Measurements from ENCODE around the gene RAB11FIP3.
A peak's percentile ranks its signal among the peaks of the same experiment; 100 is the strongest.
"Not testable (repeated sequence)": the region's sequence is repeated elsewhere in the genome, so short reads cannot be mapped to it uniquely, and the experiment has no call there.

RAB11FIP3 gene

DNA sequence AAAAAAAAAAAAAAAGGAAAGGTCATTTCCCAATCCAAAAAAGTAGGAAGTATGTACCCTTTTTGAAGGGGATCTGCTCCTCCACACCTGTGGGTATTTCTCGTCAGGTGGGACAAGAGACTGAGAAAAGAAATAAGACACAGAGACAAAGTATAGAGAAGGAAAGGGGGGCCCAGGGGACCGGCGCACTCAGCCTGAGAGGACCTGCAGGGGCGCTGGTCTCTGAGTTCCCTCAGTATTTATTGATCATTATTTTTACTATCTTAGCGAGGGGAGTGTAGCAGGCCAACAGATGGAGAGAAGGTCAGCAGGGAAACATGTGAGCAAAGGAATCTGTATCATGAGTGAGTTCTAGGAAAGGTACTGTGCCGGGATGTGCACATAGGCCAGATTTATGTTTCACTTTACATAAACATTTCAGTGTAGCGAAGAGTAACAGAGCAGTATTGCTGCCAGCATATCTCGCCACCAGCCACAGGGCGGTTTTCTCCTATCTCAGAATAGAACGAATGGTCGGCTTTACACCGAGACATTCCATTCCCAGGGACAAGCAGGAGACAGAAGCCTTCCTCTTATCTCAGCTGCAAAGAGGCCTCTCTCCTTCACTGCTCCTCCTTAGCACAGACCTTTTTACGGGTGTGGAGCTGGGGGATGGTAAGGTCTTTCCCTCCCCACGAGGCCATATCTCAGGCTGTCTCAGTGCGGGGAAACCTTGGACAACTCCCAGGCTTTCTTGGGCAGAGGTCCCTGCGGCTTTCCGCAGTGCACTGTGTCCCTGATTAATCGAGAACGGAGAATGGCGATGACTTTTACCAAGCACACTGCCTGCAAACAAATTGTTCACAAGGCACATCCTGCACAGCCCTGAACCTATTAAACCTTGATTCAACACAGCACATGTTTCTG, 37.4 kb upstream of the RAB11FIP3 start:
- DNase-seq (ENCODE audit: low read depth, low spot score); H3K27ac ChIP-seq: not testable (repeated sequence)

DNA sequence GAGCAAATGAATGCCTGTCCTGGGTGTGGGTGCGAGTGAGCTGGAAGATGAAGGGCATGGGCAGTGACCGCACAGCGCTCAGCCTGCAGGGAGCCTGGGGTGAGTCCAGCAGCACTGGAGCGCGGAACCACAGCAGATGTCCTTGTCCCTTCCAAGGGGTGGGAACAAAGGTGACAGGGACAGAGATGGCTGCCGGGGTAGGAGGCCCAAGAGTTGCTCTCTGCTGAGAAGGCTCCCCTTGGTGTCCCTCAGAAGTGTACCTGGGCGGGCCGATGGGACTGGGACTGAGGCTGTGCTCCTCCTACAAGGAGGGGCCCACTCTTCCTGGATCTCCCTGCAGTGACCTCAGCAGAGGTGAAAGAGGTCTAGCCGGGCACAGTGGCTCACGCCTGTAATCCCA, 36.1 kb upstream of the RAB11FIP3 start:
- DNase-seq (ENCODE audit: low read depth, low spot score) = no peak
- no peak overlapping the region for H3K27ac ChIP-seq

DNA sequence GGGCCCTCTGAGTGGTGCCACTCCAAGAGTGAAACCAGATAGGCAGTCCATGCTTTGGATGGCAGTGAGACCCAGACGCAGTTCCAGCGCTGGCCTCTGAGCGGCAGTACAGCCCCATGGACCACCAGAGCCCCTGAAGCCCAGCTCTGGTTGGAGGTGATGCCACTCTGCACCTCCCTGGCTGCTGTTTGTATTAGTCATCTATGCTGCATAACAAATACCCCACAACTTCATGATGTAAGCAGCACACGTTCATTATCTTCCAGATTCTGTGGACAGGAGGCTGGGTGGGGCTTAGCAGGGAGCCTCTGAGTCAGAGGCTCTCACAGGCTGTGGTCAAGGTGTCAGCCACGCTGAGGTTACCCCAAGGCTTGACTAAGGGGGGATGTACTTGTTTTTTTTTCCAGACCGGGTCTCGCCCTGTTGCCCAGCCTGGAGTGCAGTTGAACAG, 33.5 kb upstream of the RAB11FIP3 start:
- no peak for DNase-seq (ENCODE audit: low read depth, low spot score)
- no peak overlapping the region for H3K27ac ChIP-seq

DNA sequence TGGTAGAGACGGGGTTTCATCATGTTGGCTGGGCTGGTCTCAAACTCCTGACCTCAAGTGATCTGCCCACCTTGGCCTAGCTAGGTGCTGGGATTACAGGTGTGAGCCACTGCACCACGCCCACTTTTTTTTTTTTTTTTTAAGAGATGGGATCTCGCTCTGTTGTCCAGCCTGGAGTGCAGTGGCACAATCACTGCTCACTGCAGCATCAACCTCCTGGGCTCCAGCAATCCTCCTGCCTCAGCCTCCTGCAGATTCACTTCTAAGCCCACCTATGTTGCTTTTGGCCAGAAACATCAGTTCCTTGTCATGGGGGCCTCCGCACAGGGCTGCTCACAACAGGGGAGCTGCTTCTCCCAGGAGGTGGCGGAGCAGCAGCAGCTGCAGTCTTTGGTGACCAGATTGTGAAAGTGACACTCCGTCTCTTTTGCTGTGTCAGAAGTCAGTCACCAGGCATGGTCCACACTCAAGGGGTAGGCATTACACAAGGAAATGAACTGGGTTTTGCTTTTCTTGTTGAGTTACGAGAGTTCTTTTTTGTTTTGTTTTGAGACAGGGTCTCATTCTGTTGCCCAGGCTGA, 32.9 kb upstream of the RAB11FIP3 start:
- no peak for DNase-seq (ENCODE audit: low read depth, low spot score)
- H3K27ac ChIP-seq = no peak overlapping the region

DNA sequence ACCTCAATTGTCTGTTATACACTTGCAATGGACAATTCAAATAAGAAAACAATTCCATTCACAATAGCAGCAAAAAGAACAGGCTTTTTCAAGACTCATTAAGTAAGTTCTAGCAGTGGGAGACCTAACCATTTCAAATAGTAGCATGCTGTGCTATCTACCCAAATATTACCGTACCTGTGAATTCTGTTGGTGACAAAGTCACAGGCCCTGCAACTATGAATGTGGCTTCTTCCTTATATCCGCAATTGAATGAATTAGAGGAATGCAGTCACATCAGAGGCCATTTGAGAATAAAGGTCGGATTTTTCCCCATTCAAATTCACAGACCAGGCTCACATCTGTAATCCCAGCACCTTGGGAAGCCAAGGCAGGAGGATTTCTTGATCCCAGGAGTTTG, 29.2 kb upstream of the RAB11FIP3 start:
- H3K27ac ChIP-seq = no peak overlapping the region

DNA sequence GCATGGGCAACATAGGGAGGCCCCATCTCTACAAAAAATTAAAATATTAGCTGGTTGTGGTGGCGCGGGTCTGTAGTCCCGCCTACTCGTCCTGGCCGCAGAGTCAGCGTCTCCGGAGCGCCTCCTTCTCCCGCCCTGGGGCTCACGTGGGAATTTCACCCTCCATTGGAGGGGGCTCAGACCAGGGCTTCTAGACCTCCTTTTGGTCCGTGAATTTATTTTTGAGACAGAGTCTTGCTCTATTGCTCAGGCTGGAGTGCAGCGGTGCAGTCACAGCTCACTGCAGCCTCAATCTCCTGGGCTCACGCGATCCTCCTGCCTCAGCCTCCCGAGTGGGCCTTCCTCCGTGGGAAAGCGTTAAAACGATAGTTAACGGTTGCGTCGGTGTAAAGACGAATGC, 28.8 kb upstream of the RAB11FIP3 start:
- no peak for DNase-seq (ENCODE audit: low read depth, low spot score)
- H3K27ac ChIP-seq = no peak overlapping the region

More for the DNA sequence above, 29.2 kb upstream of the RAB11FIP3 start:
- no peak for DNase-seq (ENCODE audit: low read depth, low spot score)

DNA sequence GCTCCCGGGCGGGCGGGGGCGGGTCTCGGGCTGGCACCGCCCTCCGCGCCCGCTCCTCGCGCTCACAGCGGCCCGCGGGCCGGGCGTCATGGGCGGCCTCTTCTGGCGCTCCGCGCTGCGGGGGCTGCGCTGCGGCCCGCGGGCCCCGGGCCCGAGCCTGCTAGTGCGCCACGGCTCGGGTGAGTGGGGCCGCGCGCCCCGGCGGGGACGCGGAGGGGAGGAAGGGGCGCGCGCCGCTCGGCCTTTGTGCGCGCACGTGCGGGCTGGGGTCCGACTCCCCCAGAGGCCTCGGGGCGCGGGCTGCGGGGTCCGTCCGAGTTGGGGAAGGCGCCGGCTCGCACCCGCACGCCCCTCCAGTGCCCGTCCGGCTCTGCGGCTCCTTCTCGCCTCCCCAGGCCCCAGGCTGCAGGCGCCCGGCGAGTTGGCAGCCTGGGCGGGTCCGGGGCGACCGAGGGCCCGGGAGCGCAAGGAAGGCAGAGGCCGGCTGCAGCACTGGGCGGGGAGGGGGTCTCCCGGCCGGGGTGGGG, 28.3 kb upstream of the RAB11FIP3 start, which contains the start of gene NME4:
NME4 (plus strand) TSS at position 65 of the 527 bp plus-strand sequence; CDS start at position 89, 24 bp downstream.
- DNase-seq (ENCODE audit: low read depth, low spot score) = no peak

DNA sequence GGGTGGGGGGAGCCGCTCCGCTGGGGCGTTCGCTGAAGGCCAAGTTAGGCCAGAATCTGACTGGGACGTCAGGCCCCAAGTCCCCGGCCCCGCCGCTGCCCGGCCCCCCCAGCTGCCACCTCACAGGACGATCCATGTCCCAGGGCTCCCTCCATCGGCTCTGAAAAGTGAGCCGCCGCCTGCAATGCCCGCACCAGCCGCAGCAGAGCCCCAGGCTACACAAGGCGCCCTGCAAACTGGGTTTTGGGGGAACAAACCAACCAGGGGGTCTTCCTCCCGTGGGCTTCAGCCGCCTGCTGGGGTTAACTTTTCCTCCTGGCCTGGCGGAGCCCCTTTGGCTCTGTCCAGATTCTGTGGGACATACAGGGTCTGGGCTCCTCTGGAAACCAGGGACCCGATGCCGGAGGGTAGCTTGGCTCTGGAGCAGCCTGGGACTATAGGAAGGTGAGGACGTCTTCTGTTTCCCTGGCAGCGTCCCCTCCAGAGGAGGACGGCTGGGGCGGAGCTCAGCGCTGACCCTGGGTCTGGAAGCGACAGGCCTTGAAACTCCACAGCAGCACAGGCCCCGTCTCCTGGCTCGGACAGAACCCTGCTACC, 27.6 kb upstream of the RAB11FIP3 start:
- H3K27ac ChIP-seq = no peak overlapping the region
- DNase-seq (ENCODE audit: low read depth, low spot score) = no peak

More for the DNA sequence above, 28.3 kb upstream of the RAB11FIP3 start, which contains the start of gene NME4:
- no peak within 1 kb of the TSS for H3K27ac ChIP-seq

DNA sequence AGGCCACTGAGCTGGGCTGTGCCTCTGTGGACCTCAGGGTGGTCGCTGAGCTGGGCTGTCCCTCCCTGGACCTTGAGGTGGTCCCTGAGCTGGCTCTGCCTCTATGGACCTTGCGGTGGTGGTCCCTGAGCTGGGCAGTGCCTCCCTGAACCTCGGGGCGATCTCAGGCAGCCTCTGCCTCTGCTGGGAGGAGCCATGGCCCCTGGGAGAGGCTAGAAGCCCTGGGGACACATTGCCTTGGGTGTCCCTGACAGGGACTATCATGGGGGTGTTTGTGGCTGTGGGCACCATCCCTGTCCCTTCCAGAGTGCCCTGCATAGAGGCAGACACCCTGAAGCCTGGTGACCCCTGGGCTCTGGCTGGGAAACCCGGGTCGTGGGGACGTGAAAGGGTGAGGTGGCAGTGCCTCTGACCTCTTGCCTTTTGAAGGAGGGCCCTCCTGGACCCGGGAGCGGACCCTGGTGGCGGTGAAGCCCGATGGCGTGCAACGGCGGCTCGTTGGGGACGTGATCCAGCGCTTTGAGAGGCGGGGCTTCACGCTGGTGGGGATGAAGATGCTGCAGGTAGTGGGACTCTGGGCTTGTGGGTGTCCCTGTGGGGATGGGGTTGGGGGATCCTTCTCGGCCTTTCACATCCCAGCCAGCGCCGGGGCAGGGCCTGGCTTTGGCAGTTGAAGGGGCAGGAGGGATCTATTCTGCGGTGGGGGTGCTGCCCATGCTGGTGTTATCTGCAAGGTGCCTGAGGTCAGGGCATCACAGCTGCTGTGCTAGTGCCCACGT, 26.7 kb upstream of the RAB11FIP3 start:
- no peak overlapping the region for H3K27ac ChIP-seq
- DNase-seq (ENCODE audit: low read depth, low spot score) = no peak

DNA sequence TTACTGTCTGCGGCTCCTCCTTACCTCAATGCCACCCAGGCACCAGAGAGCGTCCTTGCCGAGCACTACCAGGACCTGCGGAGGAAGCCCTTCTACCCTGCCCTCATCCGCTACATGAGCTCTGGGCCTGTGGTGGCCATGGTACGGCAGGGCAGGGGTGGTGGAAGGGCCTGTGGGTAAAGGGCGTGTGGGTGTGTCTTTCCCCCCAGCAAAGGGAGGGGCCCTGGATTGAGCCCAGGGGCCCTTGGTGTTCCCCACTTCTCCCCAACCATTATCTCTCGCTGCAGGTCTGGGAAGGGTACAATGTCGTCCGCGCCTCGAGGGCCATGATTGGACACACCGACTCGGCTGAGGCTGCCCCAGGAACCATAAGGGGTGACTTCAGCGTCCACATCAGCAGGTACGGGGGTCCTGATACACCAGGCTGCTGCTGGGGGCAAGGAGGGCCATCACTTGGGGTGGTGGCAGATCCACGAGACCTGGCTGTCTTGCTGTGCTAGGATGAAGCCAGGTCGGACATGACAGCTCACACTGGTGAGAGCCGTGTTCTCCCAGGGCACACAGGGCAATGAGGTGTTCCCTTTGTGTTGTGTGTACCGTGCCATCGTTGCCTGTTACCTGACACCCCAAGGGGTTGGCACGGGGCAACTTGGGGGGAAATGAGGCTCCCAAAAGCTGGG, 26.0 kb upstream of the RAB11FIP3 start:
- DNase-seq (ENCODE audit: low read depth, low spot score) = no peak
- no peak overlapping the region for H3K27ac ChIP-seq

DNA sequence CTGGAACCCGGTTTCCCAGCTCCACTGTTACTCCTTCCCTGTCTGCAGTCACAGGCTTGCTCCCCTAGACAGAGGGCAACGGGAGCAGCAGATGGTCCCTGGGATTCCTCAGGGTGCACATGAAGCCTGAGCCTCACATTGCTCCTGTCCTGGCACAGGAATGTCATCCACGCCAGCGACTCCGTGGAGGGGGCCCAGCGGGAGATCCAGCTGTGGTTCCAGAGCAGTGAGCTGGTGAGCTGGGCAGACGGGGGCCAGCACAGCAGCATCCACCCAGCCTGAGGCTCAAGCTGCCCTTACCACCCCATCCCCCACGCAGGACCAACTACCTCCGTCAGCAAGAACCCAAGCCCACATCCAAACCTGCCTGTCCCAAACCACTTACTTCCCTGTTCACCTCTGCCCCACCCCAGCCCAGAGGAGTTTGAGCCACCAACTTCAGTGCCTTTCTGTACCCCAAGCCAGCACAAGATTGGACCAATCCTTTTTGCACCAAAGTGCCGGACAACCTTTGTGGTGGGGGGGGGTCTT, 25.3 kb upstream of the RAB11FIP3 start:
- no peak for DNase-seq (ENCODE audit: low read depth, low spot score)
- no peak overlapping the region for H3K27ac ChIP-seq

DNA sequence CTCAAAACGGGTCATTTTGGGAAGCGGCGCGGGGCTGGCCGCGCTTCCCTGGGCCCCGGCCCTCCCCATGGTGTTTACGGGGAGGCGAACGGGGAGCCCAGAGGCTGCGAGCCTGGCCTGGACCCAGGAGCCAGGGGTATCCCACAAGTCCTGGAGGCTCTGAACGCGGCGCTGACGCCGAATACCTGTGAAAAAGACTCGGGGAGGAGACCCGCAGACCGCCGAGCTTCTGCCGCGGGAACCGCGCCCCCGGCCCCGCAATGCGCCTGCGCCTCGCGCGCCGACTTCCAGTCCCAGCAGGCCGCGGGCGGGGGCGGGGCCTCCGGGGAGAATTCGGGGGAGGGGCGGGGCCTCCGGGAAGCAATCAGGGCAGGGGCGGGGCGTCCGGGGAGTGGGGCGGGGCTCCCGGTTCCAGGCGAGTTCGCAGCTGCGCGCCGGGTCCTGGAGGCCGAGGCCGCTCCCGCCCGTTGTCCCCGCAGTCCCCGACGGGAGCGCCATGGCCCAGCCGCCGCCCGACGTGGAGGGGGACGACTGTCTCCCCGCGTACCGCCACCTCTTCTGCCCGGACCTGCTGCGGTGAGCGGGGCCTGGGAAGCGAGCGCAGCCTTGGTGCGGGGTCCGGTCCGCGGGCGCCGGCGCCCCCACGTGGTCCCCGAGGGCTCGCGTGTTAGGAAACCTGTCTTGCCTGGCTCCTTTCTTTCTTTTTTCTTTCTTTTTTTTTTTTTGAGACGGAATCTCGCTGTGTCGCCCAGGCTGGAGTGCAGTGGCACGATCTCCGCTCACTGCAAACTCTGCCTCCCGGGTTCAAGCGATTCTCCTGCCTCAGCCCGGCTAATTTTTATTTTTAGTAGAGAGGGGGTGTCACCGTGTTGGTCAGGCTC, 23.7 kb upstream of the RAB11FIP3 start, which contains the start of gene DECR2:
DECR2 (plus strand) TSS at position 418 of the 881 bp plus-strand sequence; CDS start at position 497, 79 bp downstream.
- DNase-seq (ENCODE audit: low read depth, low spot score) = peak; percentile 44

DNA sequence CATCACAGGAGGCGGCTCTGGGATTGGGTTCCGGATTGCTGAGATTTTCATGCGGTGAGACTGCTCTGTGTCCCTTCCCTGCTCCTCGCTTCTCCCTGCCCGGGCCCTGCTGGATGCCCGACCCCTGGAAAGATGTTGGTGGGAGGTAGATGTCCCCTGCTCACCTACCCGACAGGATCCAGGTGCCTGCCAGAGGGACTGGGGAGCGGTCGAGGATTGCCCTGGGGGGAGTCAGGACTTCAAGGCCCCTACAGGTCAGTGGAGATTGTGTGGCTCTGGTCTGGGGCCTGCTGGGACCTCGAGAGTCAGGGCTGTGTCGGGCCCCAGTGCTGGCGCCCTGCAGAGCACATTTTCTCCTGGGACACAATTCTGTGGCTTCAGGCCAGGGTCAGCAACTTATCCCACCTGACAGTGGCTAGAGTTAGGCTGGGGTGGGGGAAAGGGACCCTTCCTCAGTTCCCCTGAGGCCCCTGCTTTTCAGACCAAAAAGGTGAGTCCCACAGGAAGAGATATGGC, 20.4 kb upstream of the RAB11FIP3 start:
- no peak for DNase-seq (ENCODE audit: low read depth, low spot score)
- H3K27ac ChIP-seq = no peak overlapping the region

More for the DNA sequence above, 23.7 kb upstream of the RAB11FIP3 start, which contains the start of gene DECR2:
- peak within 1 kb of the TSS; percentile 63 for H3K27ac ChIP-seq

DNA sequence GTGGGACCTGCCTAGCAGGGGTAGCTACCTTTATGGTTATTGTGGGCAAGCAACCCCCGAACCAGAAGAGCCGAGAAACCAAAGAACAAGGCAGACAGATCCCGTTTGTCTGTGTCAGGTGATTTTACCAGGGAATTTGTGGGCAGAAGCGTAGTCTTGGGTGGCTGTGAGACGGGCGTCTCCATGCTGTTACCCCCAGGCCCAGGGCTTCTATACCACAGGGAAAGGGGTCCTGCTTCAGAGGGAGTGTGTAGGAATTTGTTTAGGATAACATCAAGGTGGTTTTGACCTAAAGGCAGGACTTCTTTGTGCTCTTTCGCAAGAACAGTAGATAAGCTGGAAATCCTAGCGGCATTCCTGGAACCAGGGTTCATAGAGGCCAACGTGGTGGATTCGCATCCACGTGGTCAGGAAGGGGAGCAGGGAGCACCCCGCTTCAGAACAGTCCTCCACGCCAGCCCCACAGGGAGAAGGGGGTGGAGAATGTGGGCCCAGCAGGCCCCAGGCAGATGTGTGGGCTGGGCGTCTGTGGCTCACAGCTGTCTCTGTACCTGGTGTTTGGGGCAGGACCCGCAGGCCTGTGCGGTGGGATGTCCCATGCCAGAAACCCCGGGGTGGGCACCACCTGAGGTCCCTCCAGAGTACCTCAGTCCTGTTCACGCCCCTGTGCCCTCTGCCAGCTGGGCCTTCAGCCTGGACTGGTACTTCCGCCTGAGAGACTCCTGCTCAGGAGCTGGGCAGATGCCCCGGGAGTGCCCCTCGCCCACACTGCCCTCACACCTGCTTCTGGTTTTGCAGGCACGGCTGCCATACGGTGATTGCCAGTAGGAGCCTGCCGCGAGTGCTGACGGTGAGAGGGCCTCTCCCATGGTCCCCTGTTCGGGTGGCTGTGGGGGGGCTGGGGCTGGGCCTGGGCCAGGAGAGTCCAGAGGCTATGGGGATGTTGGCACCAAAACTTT, 19.6 kb upstream of the RAB11FIP3 start:
- DNase-seq (ENCODE audit: low read depth, low spot score) = no peak
- H3K27ac ChIP-seq = no peak overlapping the region

DNA sequence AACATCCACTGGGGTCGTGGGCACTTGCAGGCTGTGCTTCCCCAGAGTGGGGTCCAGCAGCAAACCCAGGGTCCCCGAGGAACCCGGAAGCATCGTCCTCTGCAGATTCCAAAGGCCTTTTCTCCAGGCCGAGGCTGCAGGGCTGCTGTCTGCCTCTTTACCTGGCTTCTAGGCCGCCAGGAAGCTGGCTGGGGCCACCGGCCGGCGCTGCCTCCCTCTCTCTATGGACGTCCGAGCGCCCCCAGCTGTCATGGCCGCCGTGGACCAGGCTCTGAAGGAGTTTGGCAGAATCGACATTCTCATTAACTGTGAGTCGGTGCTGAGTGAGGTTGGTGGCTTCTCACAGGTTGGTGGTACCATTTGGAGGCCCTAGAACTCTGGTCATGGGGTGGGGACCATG, 18.2 kb upstream of the RAB11FIP3 start:
- no peak for DNase-seq (ENCODE audit: low read depth, low spot score)

DNA sequence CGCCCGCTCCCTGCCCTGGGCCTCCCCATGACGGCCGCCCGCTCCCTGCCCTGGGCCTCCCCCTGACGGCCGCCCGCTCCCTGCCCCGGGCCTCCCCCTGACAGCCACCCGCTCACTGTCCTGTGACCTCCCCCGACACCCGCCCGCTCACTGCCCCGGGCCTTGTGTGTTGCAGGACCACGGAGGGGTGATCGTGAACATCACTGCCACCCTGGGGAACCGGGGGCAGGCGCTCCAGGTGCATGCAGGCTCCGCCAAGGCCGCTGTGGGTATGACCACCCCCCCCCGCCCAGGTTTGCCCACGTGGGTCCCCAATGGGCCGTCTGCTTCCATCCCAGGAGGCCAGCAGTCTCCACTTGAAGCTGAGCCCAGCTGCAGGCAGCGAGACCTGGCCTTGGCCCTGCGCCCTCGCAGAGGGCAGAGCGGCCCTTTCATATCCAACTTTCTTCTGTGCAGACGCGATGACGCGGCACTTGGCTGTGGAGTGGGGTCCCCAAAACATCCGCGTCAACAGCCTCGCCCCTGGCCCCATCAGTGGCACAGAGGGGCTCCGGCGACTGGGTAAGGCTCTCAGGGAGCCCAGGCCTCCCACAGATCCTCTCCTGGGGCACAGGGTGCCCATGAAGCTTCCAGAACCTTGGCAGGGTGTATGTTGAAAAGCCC, 14.8 kb upstream of the RAB11FIP3 start:
- no peak overlapping the region for H3K27ac ChIP-seq
- DNase-seq (ENCODE audit: low read depth, low spot score) = no peak

More for the DNA sequence above, 18.2 kb upstream of the RAB11FIP3 start:
- no peak overlapping the region for H3K27ac ChIP-seq

Measured in epithelial cell of prostate (primary cell).